WERI-Rb-1 (cell line): ENCODE measurements around the gene ZBED4.

Experiments
- DNase-seq: peaks from one replicate; pipeline ENCODE4 v3.0.0-alpha.2; 2020
- H3K27ac ChIP-seq: fragments of 250-450 bp; sonication (Bioruptor Pico); 2 replicates; pipeline ENCODE4 v1.5.1; 2020; ENCODE audit warnings: mild to moderate bottlenecking, moderate library complexity
- H3K27me3 ChIP-seq: fragments of 250-450 bp; sonication (Bioruptor Pico); 2 replicates; pipeline ENCODE4 v1.5.1; 2021; ENCODE audit warnings: mild to moderate bottlenecking, low read depth, moderate library complexity; ENCODE audit not compliant: insufficient read depth, severe bottlenecking
- H3K36me3 ChIP-seq: fragments of 250-450 bp; sonication (Bioruptor Pico); 2 replicates; pipeline ENCODE4 v1.5.1; 2020; ENCODE audit warnings: mild to moderate bottlenecking, moderate library complexity
- H3K4me3 ChIP-seq: 2 replicates; pipeline ENCODE4 v1.5.1; 2011; ENCODE audit warnings: low read depth, mild to moderate bottlenecking, control low read depth, low read length
- H3K9me3 ChIP-seq: fragments of 250-450 bp; sonication (Bioruptor Pico); 2 replicates; pipeline ENCODE4 v1.5.1; 2021; ENCODE audit warnings: mild to moderate bottlenecking, moderate library complexity; ENCODE audit not compliant: severe bottlenecking
- CTCF ChIP-seq: IDR thresholded peaks from 2 replicates; pipeline ENCODE4 v1.5.1; 2011; ENCODE audit warnings: low read depth, mild to moderate bottlenecking, control low read depth, inconsistent platforms, low read length

The ZBED4 gene

DNA sequence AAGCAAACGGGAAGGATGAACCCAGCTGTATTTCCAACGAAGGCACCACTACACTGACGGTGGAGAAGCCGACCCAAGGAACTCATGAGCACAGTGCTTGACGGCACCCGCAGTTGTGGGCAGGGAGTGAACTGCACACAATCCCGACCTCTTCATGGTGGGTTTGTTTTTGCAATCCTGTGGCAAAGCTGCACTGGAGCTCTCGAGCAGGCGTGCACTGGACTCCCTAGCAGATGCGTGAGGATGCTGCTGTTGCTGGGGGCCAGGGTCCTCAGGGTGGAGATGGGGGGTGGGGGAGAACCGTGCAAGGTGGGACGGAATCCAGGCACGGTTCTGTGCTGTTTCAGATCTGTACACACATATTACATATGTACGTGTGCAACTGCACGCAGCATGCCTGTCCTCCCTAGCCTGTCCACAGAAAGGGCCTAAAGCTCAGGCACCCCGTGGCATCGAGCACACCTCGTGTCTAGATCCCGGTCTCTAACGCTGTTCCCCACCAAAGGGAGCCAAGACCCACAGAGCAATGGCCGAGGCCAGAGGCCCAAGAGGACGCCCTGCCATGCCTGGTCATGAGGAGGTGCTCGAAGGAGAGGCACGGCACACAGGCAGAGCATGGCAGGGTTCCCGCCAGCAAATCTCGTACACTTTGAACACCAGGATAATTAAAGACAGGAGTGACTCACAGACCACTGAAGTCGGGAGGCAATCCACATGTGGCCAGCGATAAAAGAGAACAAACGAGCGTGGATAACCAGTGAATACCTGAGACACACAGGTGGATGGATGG lies 47.0 kb downstream of the ZBED4 start:
- H3K36me3 ChIP-seq: peaks cover 37% of the 10 kb centered on the region
- no peaks in the 10 kb centered on the region for H3K9me3 ChIP-seq
- no peak for DNase-seq
- no peaks in the 10 kb centered on the region for H3K27me3 ChIP-seq
- no peak overlapping the region for H3K4me3 ChIP-seq
- TF ChIP-seq CTCF: no peak
- no peak overlapping the region for H3K27ac ChIP-seq

- Histone ChIP-seq H3K27me3 (no peaks in the 10 kb centered on the region), H3K9me3 (no peaks in the 10 kb centered on the region), H3K36me3 (peaks cover 37% of the 10 kb centered on the region), H3K4me3 (no peak overlapping the region), H3K27ac (no peak overlapping the region)
- TF ChIP-seq CTCF: no peak
- no peak for DNase-seq
These were observed 47.8 kb downstream of the ZBED4 start for GRCh38 chr22:49901457-49901856.

DNA sequence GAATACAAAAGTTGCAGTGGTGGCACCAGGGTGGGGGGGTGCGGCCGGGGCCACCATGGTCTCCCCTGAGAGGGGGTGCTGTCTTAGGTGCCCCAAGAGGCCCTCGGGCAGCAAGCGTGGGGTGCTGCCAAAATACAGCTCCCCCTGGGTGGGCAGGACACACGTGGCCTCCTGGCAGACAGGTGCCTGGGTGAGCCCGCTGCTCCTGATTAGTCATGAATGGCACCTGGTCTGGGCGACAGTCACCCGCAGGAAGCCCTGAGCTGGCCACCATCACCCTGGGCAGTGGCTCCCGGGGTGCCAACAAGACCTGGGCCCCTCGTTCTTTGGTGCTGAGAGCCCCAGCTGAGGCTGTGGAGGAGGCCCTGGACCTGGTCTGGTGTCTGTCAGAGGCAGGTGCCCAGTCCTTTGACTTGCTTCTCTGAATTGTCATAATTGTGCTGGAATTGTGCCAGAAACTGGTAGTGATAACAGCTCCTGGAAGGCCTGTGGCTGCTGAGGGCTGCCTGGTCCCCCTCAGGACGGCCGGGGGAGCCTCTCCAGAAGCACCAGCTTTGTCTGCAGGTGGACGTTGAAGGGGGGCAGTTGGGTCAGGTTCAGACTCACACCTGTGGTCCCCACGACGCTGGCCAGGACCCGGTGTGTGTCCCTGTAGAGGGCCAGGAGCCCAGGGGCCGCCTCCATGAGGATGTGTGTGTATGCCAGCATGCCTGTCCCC lies 49.8 kb downstream of the ZBED4 start:
- Histone ChIP-seq H3K27me3 (no peaks in the 10 kb centered on the region), H3K4me3 (no peak overlapping the region), H3K27ac (no peak overlapping the region), H3K36me3 (peaks cover 44% of the 10 kb centered on the region), H3K9me3 (no peaks in the 10 kb centered on the region)
- no peak for TF ChIP-seq CTCF
- no peak for DNase-seq

DNA sequence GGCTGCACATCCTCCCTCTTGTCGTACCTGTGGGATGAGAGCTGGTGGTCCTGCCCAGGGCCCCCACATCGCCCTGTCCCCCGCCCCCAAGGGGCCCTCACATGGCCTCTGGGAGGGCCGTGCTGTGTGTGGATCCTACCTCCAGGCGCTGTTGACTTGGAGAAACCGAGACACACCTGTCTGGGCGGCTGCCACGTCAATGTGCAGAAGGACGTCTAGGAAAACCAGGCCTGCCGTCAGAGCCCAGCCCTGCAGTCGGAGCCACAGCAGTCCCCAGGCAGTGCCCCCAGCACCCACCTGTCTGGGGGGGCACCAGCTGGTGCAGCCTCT lies 50.4 kb downstream of the ZBED4 start:
- DNase-seq: no peak
- no peak overlapping the region for H3K27ac ChIP-seq
- no peak overlapping the region for H3K4me3 ChIP-seq
- TF ChIP-seq CTCF: no peak
- no peaks in the 10 kb centered on the region for H3K9me3 ChIP-seq
- no peaks in the 10 kb centered on the region for H3K27me3 ChIP-seq
- peaks cover 39% of the 10 kb centered on the region for H3K36me3 ChIP-seq

DNA sequence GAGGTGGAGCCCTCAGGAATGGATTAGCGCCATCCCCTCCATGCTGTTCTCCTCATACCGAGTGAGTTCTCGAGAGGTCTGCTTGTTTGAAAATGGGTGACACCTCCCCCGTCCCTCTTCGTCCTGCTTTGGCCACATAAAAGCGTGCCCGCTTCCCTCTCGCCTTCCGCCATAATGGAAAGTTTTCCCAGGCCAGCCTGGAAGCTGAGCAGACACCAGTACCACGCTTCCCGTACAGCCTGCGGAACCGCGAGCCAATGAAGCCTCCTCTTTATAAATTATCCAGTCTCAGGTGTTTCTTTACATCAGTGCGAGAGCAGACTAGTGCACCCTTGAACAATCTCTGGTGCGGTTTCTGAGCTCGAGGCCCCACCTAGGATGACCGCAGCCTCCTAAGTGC lies 51.8 kb downstream of the ZBED4 start:
- no peak for DNase-seq
- Histone ChIP-seq H3K4me3 (no peak overlapping the region), H3K27ac (no peak overlapping the region), H3K36me3 (peaks cover 34% of the 10 kb centered on the region), H3K27me3 (no peaks in the 10 kb centered on the region), H3K9me3 (no peaks in the 10 kb centered on the region)
- no peak for TF ChIP-seq CTCF
